CD14-positive monocyte (primary cell): Measurements from ENCODE around the gene ACSL1. TPM values are rescaled to one million over a fixed set of nuclear protein-coding genes. Genes with fewer than 3 reads are reported as not detected.

Experiments used
- DNase-seq, 3 donors: peaks; one replicate each; pipeline ENCODE4 v3.0.0-alpha.2; 2011 to 2022
- H2AFZ ChIP-seq: 2 replicates; pipeline ENCODE4 v1.6.0; 2012; ENCODE audit warnings: mild to moderate bottlenecking, low read depth, low read length, inconsistent platforms; ENCODE audit not compliant: insufficient read depth, poor library complexity, severe bottlenecking
- H3K27ac ChIP-seq, 2 donors: 1 replicate in 1 of 2; 2 replicates in 1 of 2; pipeline ENCODE4 v1.5.1; 2012 to 2013; ENCODE audit warnings: low read length in 2 of 2, control low read depth in 1 of 2, inconsistent platforms in 1 of 2, low read depth in 1 of 2, mild to moderate bottlenecking in 1 of 2
- H3K27me3 ChIP-seq, 2 donors: one replicate each; pipeline versions ENCODE4 v1.6.0 to v1.6.1; 2011 to 2013; ENCODE audit warnings: low read length in 2 of 2; ENCODE audit not compliant: control insufficient read depth in 2 of 2, insufficient read depth in 2 of 2
- H3K36me3 ChIP-seq, 2 donors: replicated peaks in 1 of 2; 1 replicate in 1 of 2; 2 replicates in 1 of 2; pipeline versions ENCODE4 v1.5.1 to v1.6.1; 2012 to 2013; ENCODE audit warnings: low read length in 2 of 2, control low read depth in 1 of 2, inconsistent platforms in 1 of 2, mild to moderate bottlenecking in 1 of 2; ENCODE audit not compliant: insufficient read depth in 2 of 2, control insufficient read depth in 1 of 2
- H3K4me1 ChIP-seq, 2 donors: 1 replicate in 1 of 2; 2 replicates in 1 of 2; pipeline versions ENCODE4 v1.5.1 to v1.6.1; 2012 to 2013; ENCODE audit warnings: low read length in 2 of 2, control low read depth in 1 of 2, inconsistent platforms in 1 of 2, mild to moderate bottlenecking in 1 of 2, moderate library complexity in 1 of 2; ENCODE audit not compliant: insufficient read depth in 2 of 2, control insufficient read depth in 1 of 2
- H3K4me2 ChIP-seq: replicated peaks from 2 replicates; pipeline ENCODE3; 2012; ENCODE audit warnings: low read length, moderate library complexity, mild to moderate bottlenecking; ENCODE audit not compliant: poor library complexity, severe bottlenecking; ENCODE audit errors: extremely low read depth
- H3K4me3 ChIP-seq, 3 experiments: fragments of 200-600 bp in 1 of 3; sonication (generic) in 1 of 3; replicated peaks in 1 of 3; 1 replicate in 2 of 3; 2 replicates in 1 of 3; pipeline ENCODE4 v1.5.1; 2011 to 2013; ENCODE audit warnings: low read length in 3 of 3, mild to moderate bottlenecking in 3 of 3, control low read depth in 2 of 3, low read depth in 2 of 3, inconsistent platforms in 1 of 3, moderate library complexity in 1 of 3
- H3K79me2 ChIP-seq: 2 replicates; pipeline ENCODE4 v1.6.0; 2012; ENCODE audit warnings: mild to moderate bottlenecking, control low read depth, inconsistent platforms, low read length, moderate library complexity; ENCODE audit not compliant: insufficient read depth
- H3K9ac ChIP-seq: 2 replicates; pipeline ENCODE4 v1.6.0; 2017; ENCODE audit warnings: low read length, mild to moderate bottlenecking; ENCODE audit not compliant: insufficient read depth, poor library complexity, severe bottlenecking
- H3K9me3 ChIP-seq, 2 donors: replicated peaks in 1 of 2; 1 replicate in 1 of 2; 2 replicates in 1 of 2; pipeline versions ENCODE4 v1.5.1 to v1.6.1; 2012 to 2013; ENCODE audit warnings: low read length in 2 of 2, control low read depth in 1 of 2; ENCODE audit not compliant: control insufficient read depth in 1 of 2, insufficient read depth in 1 of 2
- H4K20me1 ChIP-seq: 2 replicates; pipeline ENCODE4 v1.6.0; 2012; ENCODE audit warnings: mild to moderate bottlenecking, low read length, control low read depth, moderate library complexity; ENCODE audit not compliant: insufficient read depth
- H3K27ac Mint-ChIP-seq, 7 donors: one replicate each; pipeline ENCODE4 v1.8.0; 2020; ENCODE audit warnings: mild to moderate bottlenecking in 7 of 7, mixed read lengths in 7 of 7, moderate library complexity in 6 of 7, inconsistent platforms in 2 of 7
- H3K27me3 Mint-ChIP-seq, 3 donors: one replicate each; pipeline ENCODE4 v1.8.0; 2021 to 2022; ENCODE audit warnings: low read depth in 3 of 3, mild to moderate bottlenecking in 3 of 3, mixed read lengths in 3 of 3, moderate library complexity in 3 of 3, inconsistent platforms in 1 of 3
- H3K36me3 Mint-ChIP-seq, 2 donors: one replicate each; pipeline ENCODE4 v1.8.0; 2020; ENCODE audit warnings: mixed read lengths in 2 of 2, inconsistent platforms in 1 of 2, mild to moderate bottlenecking in 1 of 2
- H3K4me1 Mint-ChIP-seq: one replicate; pipeline ENCODE4 v1.8.0; 2020; ENCODE audit warnings: mild to moderate bottlenecking, mixed read lengths
- H3K4me3 Mint-ChIP-seq, 2 donors: one replicate each; pipeline ENCODE4 v1.8.0; 2020; ENCODE audit warnings: mild to moderate bottlenecking in 2 of 2, mixed read lengths in 2 of 2, moderate library complexity in 1 of 2
- H3K9me3 Mint-ChIP-seq, 7 donors: one replicate each; pipeline ENCODE4 v1.8.0; 2020 to 2022; ENCODE audit warnings: mixed read lengths in 7 of 7, mild to moderate bottlenecking in 6 of 7, moderate library complexity in 6 of 7, inconsistent platforms in 2 of 7
- CTCF ChIP-seq: fragments of 200-600 bp; IDR thresholded peaks from one replicate; pipeline ENCODE4 v1.8.0; 2022; ENCODE audit warnings: antibody characterized with exemption, mild to moderate bottlenecking
- WGBS: methylation state at CpG from one replicate; pipeline ENCODE4 v1.1.5; 2013; ENCODE audit warnings: missing lambda C conversion rate; ENCODE audit not compliant: insufficient coverage; 5-methylcytosine and 5-hydroxymethylcytosine counted together
- intact Hi-C, 2 donors: fragments of 100-400 bp; cut with micrococcal nuclease; formaldehyde crosslinking; loops; one replicate each; pipeline versions ENCODE4 v1.15.0 to v1.15.1; 2023
- polyA plus RNA-seq, 3 donors: library from polyadenylated mRNA; depleted of rRNA in 1 of 3; unstranded in 2 of 3; stranded (reverse) in 1 of 3; fragments of 300-500 nt in 2 of 3; fragments of >200 nt in 1 of 3; fragmentation: Illumina TruSeq in 2 of 3; gene quantifications; 1 replicate in 2 of 3; 2 replicates in 1 of 3; pipeline ENCODE4 v1.2.3, GENCODE V29; 2012 to 2021

ACSL1 gene
- polyA plus RNA-seq, 3 donors, result 72.4 to 115 (median 115) TPM

GRCh38 chr4:184765473-184766340, 60.1 kb downstream of the ACSL1 start:
- H2AFZ ChIP-seq, result no peak overlapping the region
- H3K4me3 ChIP-seq, result no peak overlapping the region
- H3K4me1 ChIP-seq, result no peaks in the 10 kb centered on the region
- no peak overlapping the region for H3K4me2 ChIP-seq
- H3K9me3 Mint-ChIP-seq, result no peaks in the 10 kb centered on the region
- peaks cover 93 to 99% of the 10 kb centered on the region in 2 donors for H3K36me3 Mint-ChIP-seq
- DNase-seq, result no peak
- H3K9ac ChIP-seq, result no peak overlapping the region
- peak overlapping the region in 1 of 7 donors; percentile 7 for H3K27ac Mint-ChIP-seq
- intact Hi-C loops, result no loop called here
- WGBS, result 96% methylated on average over 16 of the region's 21 CpGs
- peaks cover 6% of the 10 kb centered on the region for H3K4me1 Mint-ChIP-seq
- no peak overlapping the region for H3K27ac ChIP-seq
- no peak for TF ChIP-seq CTCF
- H3K79me2 ChIP-seq, result no peaks in the 10 kb centered on the region
- no peaks in the 10 kb centered on the region for H3K27me3 Mint-ChIP-seq
- no peaks in the 10 kb centered on the region for H3K9me3 ChIP-seq
- H4K20me1 ChIP-seq, result peaks cover 97% of the 10 kb centered on the region
- H3K27me3 ChIP-seq, result no peaks in the 10 kb centered on the region
- H3K4me3 Mint-ChIP-seq, result no peak overlapping the region
- peaks cover 94 to 100% of the 10 kb centered on the region in 2 donors for H3K36me3 ChIP-seq

- Histone ChIP-seq H3K27me3 (no peaks in the 10 kb centered on the region), H3K36me3 (peaks cover 97 to 100% of the 10 kb centered on the region in 2 donors), H3K79me2 (no peaks in the 10 kb centered on the region), H3K4me3 (no peak overlapping the region), H3K9ac (no peak overlapping the region), H3K4me2 (no peak overlapping the region), H2AFZ (no peak overlapping the region), H3K9me3 (no peaks in the 10 kb centered on the region), H4K20me1 (peaks cover 93% of the 10 kb centered on the region), H3K27ac (no peak overlapping the region), H3K4me1 (no peaks in the 10 kb centered on the region)
- no peak for DNase-seq
- H3K36me3 Mint-ChIP-seq, result peaks cover 94 to 100% of the 10 kb centered on the region in 2 donors
- intact Hi-C loops, result no loop called here
- no peaks in the 10 kb centered on the region for H3K9me3 Mint-ChIP-seq
- H3K27me3 Mint-ChIP-seq, result no peaks in the 10 kb centered on the region
- WGBS, result 100% methylated on average over 3 of the region's 4 CpGs
- H3K4me3 Mint-ChIP-seq, result no peak overlapping the region
- H3K27ac Mint-ChIP-seq, result peak overlapping the region in 2 of 7 donors; percentile 21 to 30
- H3K4me1 Mint-ChIP-seq, result peaks cover 6% of the 10 kb centered on the region
- TF ChIP-seq CTCF, result no peak
Measured at GRCh38 chr4:184764601-184765000, 61.2 kb downstream of the ACSL1 start.
